Hepatocyte (in vitro differentiated cells): ENCODE data around the gene TTC28.

Experiments
- EZH2 ChIP-seq: fragments of 200-600 bp; sonication (generic); IDR thresholded peaks from 2 replicates; pipeline ENCODE4 v1.6.1; 2016; ENCODE audit warnings: antibody characterized with exemption, mild to moderate bottlenecking, borderline replicate concordance
- EZH2phosphoT487 ChIP-seq: fragments of 200-600 bp; sonication (generic); IDR thresholded peaks from one replicate; pipeline ENCODE4 v1.6.1; 2018; ENCODE audit warnings: antibody characterized with exemption, mild to moderate bottlenecking, low read depth, moderate library complexity; ENCODE audit not compliant: unreplicated experiment, severe bottlenecking
- TF ChIP-seq, protein P1 (sequence below): fragments of 200-600 bp; sonication (generic); IDR thresholded peaks from 2 replicates; pipeline ENCODE4 v1.5.1; 2016; ENCODE audit warnings: antibody characterized with exemption, mild to moderate bottlenecking; ENCODE audit not compliant: poor library complexity

GRCh38 chr22:28398355-28398754 lies 281.3 kb downstream of the TTC28 start:
- TF ChIP-seq, protein P1, sequence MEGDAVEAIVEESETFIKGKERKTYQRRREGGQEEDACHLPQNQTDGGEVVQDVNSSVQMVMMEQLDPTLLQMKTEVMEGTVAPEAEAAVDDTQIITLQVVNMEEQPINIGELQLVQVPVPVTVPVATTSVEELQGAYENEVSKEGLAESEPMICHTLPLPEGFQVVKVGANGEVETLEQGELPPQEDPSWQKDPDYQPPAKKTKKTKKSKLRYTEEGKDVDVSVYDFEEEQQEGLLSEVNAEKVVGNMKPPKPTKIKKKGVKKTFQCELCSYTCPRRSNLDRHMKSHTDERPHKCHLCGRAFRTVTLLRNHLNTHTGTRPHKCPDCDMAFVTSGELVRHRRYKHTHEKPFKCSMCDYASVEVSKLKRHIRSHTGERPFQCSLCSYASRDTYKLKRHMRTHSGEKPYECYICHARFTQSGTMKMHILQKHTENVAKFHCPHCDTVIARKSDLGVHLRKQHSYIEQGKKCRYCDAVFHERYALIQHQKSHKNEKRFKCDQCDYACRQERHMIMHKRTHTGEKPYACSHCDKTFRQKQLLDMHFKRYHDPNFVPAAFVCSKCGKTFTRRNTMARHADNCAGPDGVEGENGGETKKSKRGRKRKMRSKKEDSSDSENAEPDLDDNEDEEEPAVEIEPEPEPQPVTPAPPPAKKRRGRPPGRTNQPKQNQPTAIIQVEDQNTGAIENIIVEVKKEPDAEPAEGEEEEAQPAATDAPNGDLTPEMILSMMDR = no peak
- TF ChIP-seq EZH2 (no peak), EZH2phosphoT487 (no peak)
